HG03175 (cell line): ENCODE measurements around the gene ARHGAP44.

ENCODE experiments used
- ATAC-seq: cut with Tn5 transposase; IDR thresholded peaks from one replicate; pipeline ENCODE4 v1.9.1; 2021; ENCODE audit warnings: mild to moderate bottlenecking, moderate library complexity; ENCODE audit not compliant: unreplicated experiment

ARHGAP44 gene

GRCh38 chr17:13014801-13015200 lies 225.5 kb downstream of the ARHGAP44 start:
- no peak for ATAC-seq

GRCh38 chr17:13016881-13017654 lies 227.8 kb downstream of the ARHGAP44 start:
- peak; percentile 7 for ATAC-seq

- ATAC-seq, result peak; percentile 98
Measured at GRCh38 chr17:13017655-13018459, 228.6 kb downstream of the ARHGAP44 start, which contains the start of gene ELAC2. TSS of gene ELAC2 (minus strand) at chr17:13018027. CDS start at chr17:13017947, 80 bp downstream.

GRCh38 chr17:13024016-13024415 lies 234.7 kb downstream of the ARHGAP44 start:
- ATAC-seq, result no peak

- peak; percentile 91 for ATAC-seq
Measured at GRCh38 chr17:13024526-13025257, 235.4 kb downstream of the ARHGAP44 start.

- no peak for ATAC-seq
Measured at GRCh38 chr17:13025258-13025627, 235.9 kb downstream of the ARHGAP44 start.

GRCh38 chr17:13025687-13026086 lies 236.4 kb downstream of the ARHGAP44 start:
- no peak for ATAC-seq

GRCh38 chr17:13027246-13027645 lies 237.9 kb downstream of the ARHGAP44 start:
- no peak for ATAC-seq

- no peak for ATAC-seq
Measured at GRCh38 chr17:13029340-13029739, 240.0 kb downstream of the ARHGAP44 start.

- ATAC-seq, result no peak
Measured at GRCh38 chr17:13030056-13030455, 240.8 kb downstream of the ARHGAP44 start.

GRCh38 chr17:13030459-13031300 lies 241.4 kb downstream of the ARHGAP44 start:
- peak; percentile 56 for ATAC-seq

- peak; percentile 76 for ATAC-seq
Measured at GRCh38 chr17:13031718-13032350, 242.5 kb downstream of the ARHGAP44 start.

- ATAC-seq, result no peak
Measured at GRCh38 chr17:13035420-13035819, 246.1 kb downstream of the ARHGAP44 start.

GRCh38 chr17:13036751-13037150 lies 247.5 kb downstream of the ARHGAP44 start:
- ATAC-seq, result no peak

- ATAC-seq, result no peak
Measured at GRCh38 chr17:13038931-13039665, 249.8 kb downstream of the ARHGAP44 start.
